GM20431 (cell line): ENCODE data around the gene LTBR.

Source experiments
- in situ Hi-C: fragments of 300-500 bp; cut with MseI, MboI; formaldehyde crosslinking; loops from one replicate; pipeline ENCODE4 v1.15.0; 2020; ENCODE audit warnings: low sequenced_read_pairs; ENCODE audit not compliant: unreplicated experiment

Gene LTBR

GRCh38 chr12:6367065-6367968, 16.6 kb upstream of the LTBR start:
- in situ Hi-C loops = no loop called here

DNA sequence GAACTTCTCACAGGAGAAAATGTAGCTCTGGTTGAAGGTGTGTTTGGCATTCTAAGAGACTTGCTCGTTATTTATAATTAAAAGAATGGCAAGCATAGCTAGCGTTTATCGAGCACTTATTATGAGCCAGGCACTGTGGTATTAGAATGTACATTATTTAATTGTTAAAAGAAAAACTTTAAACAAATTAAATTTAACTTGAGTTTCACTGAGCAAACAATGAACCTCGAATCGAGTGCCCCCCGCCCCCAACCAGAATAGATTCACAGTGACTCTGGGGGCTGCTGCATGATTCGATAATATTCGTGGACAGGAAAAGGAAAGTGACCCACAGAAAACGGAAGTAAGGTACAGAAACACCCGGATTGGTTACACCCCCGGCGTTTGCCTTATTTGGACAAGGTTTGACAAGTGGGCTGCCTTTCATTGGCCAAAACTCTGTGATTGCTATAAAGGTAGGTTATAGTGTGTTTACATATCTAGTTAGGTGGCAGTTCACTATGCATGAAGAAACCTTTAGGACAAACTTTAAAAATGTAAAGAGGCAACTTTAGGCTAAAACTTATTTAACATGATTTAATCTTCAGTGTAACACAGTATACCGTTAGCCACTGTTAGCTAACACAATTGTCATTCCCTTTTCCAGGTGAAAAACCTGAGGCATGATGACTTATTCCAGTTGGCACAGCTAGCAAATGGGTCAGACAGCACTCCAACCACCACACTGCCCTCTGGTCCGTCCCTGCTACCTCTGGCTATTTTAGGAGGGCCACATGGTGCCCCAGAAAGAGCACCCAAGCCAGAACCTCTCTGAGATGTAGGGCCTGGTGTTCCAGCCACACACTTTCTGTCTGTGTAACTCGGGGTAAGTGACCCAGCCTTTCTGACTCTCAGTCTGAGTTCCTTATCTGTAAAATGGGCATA, 15.7 kb upstream of the LTBR start:
- in situ Hi-C loops = no loop called here

DNA sequence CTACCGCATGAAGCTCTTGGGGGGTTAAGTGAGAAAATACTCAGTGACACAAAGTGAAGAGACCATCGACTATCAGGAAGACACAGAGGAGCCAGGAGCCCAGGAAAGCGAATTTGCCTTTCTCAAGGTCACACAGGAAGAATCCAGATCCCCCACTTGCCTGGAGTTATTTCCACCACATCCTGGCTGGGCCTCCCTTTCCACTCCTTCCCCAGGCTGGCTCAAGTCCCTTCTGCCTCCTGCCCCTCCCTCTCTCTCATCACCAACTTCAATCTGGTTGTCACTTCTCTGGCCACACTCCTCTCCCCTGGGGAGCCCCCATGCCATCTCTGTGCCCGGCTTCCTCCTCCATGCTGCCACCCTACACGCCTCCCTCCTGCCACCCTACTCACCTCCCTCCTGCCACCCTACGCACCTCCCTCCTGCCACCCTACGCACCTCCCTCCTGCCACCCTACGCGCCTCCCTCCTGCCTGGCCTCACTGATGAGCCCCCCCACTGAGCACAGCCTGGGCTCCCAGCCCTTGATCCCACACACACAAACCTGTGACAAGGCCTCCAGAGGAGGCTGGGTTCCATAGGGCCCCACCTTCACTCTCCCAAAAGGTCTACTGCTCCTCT, 14.9 kb upstream of the LTBR start:
- in situ Hi-C loops = no loop called here

- in situ Hi-C loops = no loop called here
These were observed 13.9 kb upstream of the LTBR start for GRCh38 chr12:6369916-6370575.

DNA sequence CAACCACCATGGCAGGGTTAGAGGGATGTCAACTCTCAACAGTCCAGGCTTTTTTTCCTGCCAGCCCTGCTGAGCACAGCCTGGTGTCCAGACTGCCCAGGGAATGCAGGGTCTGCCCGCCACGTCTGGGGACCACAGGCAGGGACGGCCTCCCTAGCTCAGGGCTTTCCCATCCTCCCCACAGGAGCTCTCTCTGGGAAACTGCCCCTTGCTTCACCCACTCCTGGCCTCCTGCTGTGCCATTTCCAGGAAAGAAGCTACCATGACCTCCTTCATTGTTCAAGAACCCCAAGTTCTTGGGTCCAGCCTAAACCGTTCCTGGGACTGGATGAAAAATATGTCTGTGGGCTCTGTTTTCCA, 13.4 kb upstream of the LTBR start:
- in situ Hi-C loops = no loop called here

- in situ Hi-C loops = no loop called here
These were observed 12.8 kb upstream of the LTBR start for GRCh38 chr12:6370994-6371754.

- in situ Hi-C loops = no loop called here
These were observed 11.5 kb upstream of the LTBR start for GRCh38 chr12:6372403-6373003.

- in situ Hi-C loops = no loop called here
These were observed 10.8 kb upstream of the LTBR start for GRCh38 chr12:6373022-6373787.

- in situ Hi-C loops = no loop called here
These were observed 9.8 kb upstream of the LTBR start for GRCh38 chr12:6374028-6374785.

GRCh38 chr12:6374786-6375160, 9.2 kb upstream of the LTBR start:
- in situ Hi-C loops = no loop called here

GRCh38 chr12:6375269-6376078, 8.5 kb upstream of the LTBR start, which contains the start of gene SCNN1A:
Gene SCNN1A (minus strand): TSS chr12:6375563. CDS start chr12:6374783, 780 bp downstream.
- in situ Hi-C loops = no loop called here

- in situ Hi-C loops = no loop called here
These were observed 7.7 kb upstream of the LTBR start for GRCh38 chr12:6376079-6376869.

GRCh38 chr12:6376870-6377666, 6.9 kb upstream of the LTBR start:
- in situ Hi-C loops = no loop called here

- in situ Hi-C loops = no loop called here
These were observed 6.3 kb upstream of the LTBR start for GRCh38 chr12:6377667-6377994.

- in situ Hi-C loops = no loop called here
These were observed 5.1 kb upstream of the LTBR start for GRCh38 chr12:6378709-6379472.
